PC-3 (cell line): ENCODE results near the gene CD40.

ENCODE experiments used
- CTCF ChIP-seq: fragments of 300-600 bp; sonication (generic); conservative IDR thresholded peaks from 2 replicates; pipeline ENCODE4 v1.5.1; 2017; ENCODE audit warnings: antibody characterized with exemption, low read depth, mild to moderate bottlenecking, low read length
- EZH2 ChIP-seq: fragments of 300-600 bp; sonication (generic); IDR thresholded peaks from one replicate; pipeline ENCODE4 v1.6.1; 2017; ENCODE audit warnings: antibody characterized with exemption, mild to moderate bottlenecking, low read length; ENCODE audit not compliant: unreplicated experiment
- EZH2phosphoT487 ChIP-seq: fragments of 300-600 bp; sonication (generic); IDR thresholded peaks from 2 replicates; pipeline ENCODE4 v1.6.1; 2018; ENCODE audit warnings: mild to moderate bottlenecking, antibody characterized with exemption, low read length, borderline replicate concordance

- TF ChIP-seq CTCF: peak; percentile 67
- TF ChIP-seq EZH2: no peak
- TF ChIP-seq EZH2phosphoT487: no peak
These were observed 31.0 kb upstream of the CD40 start for GRCh38 chr20:46087161-46087560.
